H9 (cell line): ENCODE results near the gene PIM3. TPM values are rescaled to one million over a fixed set of nuclear protein-coding genes. Genes with fewer than 3 reads are reported as not detected.

Experiments used
- DNase-seq: peaks from one replicate; pipeline ENCODE4 v3.0.0-alpha.2; 2017
- H2AFZ ChIP-seq: one replicate; pipeline ENCODE4 v1.6.1; 2013; ENCODE audit warnings: mild to moderate bottlenecking, low read length, control low read depth, moderate library complexity
- H2AK5ac ChIP-seq: 2 replicates; pipeline ENCODE4 v1.6.1; 2013; ENCODE audit warnings: low read length, control low read depth, mixed read lengths; ENCODE audit not compliant: insufficient read length
- H2BK120ac ChIP-seq: one replicate; pipeline ENCODE4 v1.6.1; 2013; ENCODE audit warnings: low read depth, mild to moderate bottlenecking, low read length, control low read depth, inconsistent platforms; ENCODE audit not compliant: poor library complexity, severe bottlenecking
- H2BK12ac ChIP-seq: 2 replicates; pipeline ENCODE4 v1.6.1; 2013; ENCODE audit warnings: low read length, control low read depth, mixed read lengths, low read depth; ENCODE audit not compliant: insufficient read length
- H2BK15ac ChIP-seq: 2 replicates; pipeline ENCODE4 v1.6.1; 2013; ENCODE audit warnings: low read depth, low read length, control low read depth
- H2BK20ac ChIP-seq: one replicate; pipeline ENCODE4 v1.6.1; 2013; ENCODE audit warnings: low read depth, mild to moderate bottlenecking, low read length, control low read depth, inconsistent platforms; ENCODE audit not compliant: poor library complexity, severe bottlenecking
- H2BK5ac ChIP-seq: 2 replicates; pipeline ENCODE4 v1.6.1; 2013; ENCODE audit warnings: low read length, control low read depth, mixed read lengths; ENCODE audit not compliant: insufficient read length
- H3K14ac ChIP-seq: 2 replicates; pipeline ENCODE4 v1.6.1; 2013; ENCODE audit warnings: low read length, control low read depth; ENCODE audit not compliant: insufficient read depth
- H3K18ac ChIP-seq: 2 replicates; pipeline ENCODE4 v1.6.1; 2013; ENCODE audit warnings: low read depth, mild to moderate bottlenecking, mixed read lengths, low read length, control low read depth; ENCODE audit not compliant: insufficient read length
- H3K23ac ChIP-seq: 2 replicates; pipeline ENCODE4 v1.6.1; 2013; ENCODE audit warnings: low read length, control low read depth, mixed read lengths, low read depth; ENCODE audit not compliant: insufficient read length
- H3K23me2 ChIP-seq: 2 replicates; pipeline ENCODE4 v1.6.1; 2013; ENCODE audit warnings: low read depth, mild to moderate bottlenecking, mixed read lengths, low read length, control low read depth; ENCODE audit not compliant: insufficient read length, poor library complexity, severe bottlenecking
- H3K27ac ChIP-seq: 2 replicates; pipeline ENCODE4 v1.5.1; 2013; ENCODE audit warnings: low read length, control low read depth, mixed read lengths, low read depth; ENCODE audit not compliant: insufficient read length
- H3K27me3 ChIP-seq: 2 replicates; pipeline ENCODE4 v1.6.1; 2013; ENCODE audit warnings: low read length, control low read depth, inconsistent platforms; ENCODE audit not compliant: insufficient read depth
- H3K4ac ChIP-seq: 2 replicates; pipeline ENCODE4 v1.6.1; 2013; ENCODE audit warnings: low read depth, mild to moderate bottlenecking, control low read depth, inconsistent platforms, low read length, moderate library complexity
- H3K4me1 ChIP-seq: 2 replicates; pipeline ENCODE4 v1.6.1; 2013; ENCODE audit warnings: low read length, control low read depth, inconsistent platforms; ENCODE audit not compliant: insufficient read depth
- H3K4me2 ChIP-seq: 2 replicates; pipeline ENCODE4 v1.6.1; 2013; ENCODE audit warnings: low read length, control low read depth, mixed read lengths; ENCODE audit not compliant: insufficient read length, insufficient read depth
- H3K56ac ChIP-seq: 2 replicates; pipeline ENCODE4 v1.6.1; 2013; ENCODE audit warnings: low read depth, mild to moderate bottlenecking, mixed read lengths, low read length, control low read depth; ENCODE audit not compliant: insufficient read length
- H3K79me1 ChIP-seq: 2 replicates; pipeline ENCODE4 v1.6.1; 2013; ENCODE audit warnings: low read depth, mild to moderate bottlenecking, moderate library complexity, low read length, control low read depth, inconsistent platforms; ENCODE audit not compliant: insufficient read depth, poor library complexity, severe bottlenecking
- H3K79me2 ChIP-seq: 2 replicates; pipeline ENCODE4 v1.6.1; 2013; ENCODE audit warnings: low read length, control low read depth, inconsistent platforms; ENCODE audit not compliant: insufficient read depth
- H3K9ac ChIP-seq: 2 replicates; pipeline ENCODE4 v1.6.1; 2013; ENCODE audit warnings: low read length, control low read depth, mixed read lengths; ENCODE audit not compliant: insufficient read length; ENCODE audit errors: extremely low read depth
- H3K9me3 ChIP-seq: one replicate; pipeline ENCODE4 v1.6.1; 2013; ENCODE audit warnings: low read depth, low read length, inconsistent platforms; ENCODE audit not compliant: control insufficient read depth
- H3T11ph ChIP-seq: one replicate; pipeline ENCODE4 v1.6.1; 2013; ENCODE audit warnings: mild to moderate bottlenecking, low read length, control low read depth, inconsistent platforms
- H4K20me1 ChIP-seq: one replicate; pipeline ENCODE4 v1.6.1; 2013; ENCODE audit not compliant: control insufficient read depth, insufficient read length, insufficient read depth
- H4K5ac ChIP-seq: 2 replicates; pipeline ENCODE4 v1.6.1; 2013; ENCODE audit warnings: low read depth, mild to moderate bottlenecking, mixed read lengths, low read length, control low read depth; ENCODE audit not compliant: insufficient read length
- H4K8ac ChIP-seq: replicated peaks from 2 replicates; pipeline ENCODE4 v1.6.1; 2013; ENCODE audit warnings: low read length, control low read depth, mixed read lengths, low read depth; ENCODE audit not compliant: insufficient read length
- H4K91ac ChIP-seq: 2 replicates; pipeline ENCODE4 v1.6.1; 2013; ENCODE audit warnings: low read depth, mild to moderate bottlenecking, moderate library complexity, mixed read lengths, low read length, control low read depth; ENCODE audit not compliant: insufficient read length
- H3K27ac Mint-ChIP-seq, 3 experiments: 2 replicates in 2 of 3; 3 replicates in 1 of 3; pipeline ENCODE4 v1.8.0; 2020 to 2021; ENCODE audit warnings: mixed read lengths in 3 of 3, mild to moderate bottlenecking in 1 of 3, moderate library complexity in 1 of 3
- H3K27me3 Mint-ChIP-seq: 2 replicates; pipeline ENCODE4 v1.8.0; 2021; ENCODE audit warnings: low read depth, mild to moderate bottlenecking, moderate library complexity, mixed read lengths
- H3K36me3 Mint-ChIP-seq, 3 experiments: 2 replicates in 2 of 3; 3 replicates in 1 of 3; pipeline ENCODE4 v1.8.0; 2020 to 2021; ENCODE audit warnings: low read depth in 3 of 3, mixed read lengths in 3 of 3; ENCODE audit not compliant: insufficient read depth in 1 of 3
- H3K4me1 Mint-ChIP-seq, 2 experiments: 2 replicates each; pipeline ENCODE4 v1.8.0; 2020; ENCODE audit warnings: mixed read lengths in 2 of 2
- H3K4me3 Mint-ChIP-seq, 2 experiments: 2 replicates in 1 of 2; 3 replicates in 1 of 2; pipeline ENCODE4 v1.8.0; 2020 to 2021; ENCODE audit warnings: mild to moderate bottlenecking in 2 of 2, mixed read lengths in 2 of 2, moderate library complexity in 1 of 2
- H3K9me3 Mint-ChIP-seq, 2 experiments: 2 replicates in 1 of 2; 3 replicates in 1 of 2; pipeline ENCODE4 v1.8.0; 2020; ENCODE audit warnings: mild to moderate bottlenecking in 2 of 2, mixed read lengths in 2 of 2, moderate library complexity in 1 of 2
- CTCF ChIP-seq: fragments of 200-600 bp; sonication (generic); conservative IDR thresholded peaks from 3 replicates; pipeline ENCODE4 v1.8.0; 2021; ENCODE audit warnings: antibody characterized with exemption, mild to moderate bottlenecking
- WGBS: extraction: QIAGEN DNeasy Blood & Tissue Kit; methylation state at CpG from one replicate; pipeline ENCODE4 v1.1.7; 2013; ENCODE audit warnings: missing lambda C conversion rate, low lambda C conversion rate, mixed read lengths; ENCODE audit not compliant: insufficient read length; ENCODE audit errors: extremely low coverage; 5-methylcytosine and 5-hydroxymethylcytosine counted together
- total RNA-seq: library from RNA; stranded (reverse); gene quantifications from 2 replicates; pipeline ENCODE4 v1.2.1, GENCODE V29; 2021

The PIM3 gene
- total RNA-seq, 1 experiment from 2014 or later: 43.4 TPM

GRCh38 chr22:49977578-49977977 is 17.0 kb downstream of the PIM3 start:
- H4K20me1 ChIP-seq: peaks cover 3% of the 10 kb centered on the region
- no peaks in the 10 kb centered on the region for H3K23me2 ChIP-seq
- TF ChIP-seq CTCF: no peak
- H3K36me3 Mint-ChIP-seq: peaks cover 0 to 8% (median 0%) of the 10 kb centered on the region in 3 experiments; a peak in 2 of 7 replicates
- no peaks in the 10 kb centered on the region for H3K4me1 ChIP-seq
- no peak overlapping the region for H2BK15ac ChIP-seq
- no peak overlapping the region for H2BK20ac ChIP-seq
- no peak overlapping the region for H3K9ac ChIP-seq
- no peak overlapping the region for H3K27ac Mint-ChIP-seq
- no peak overlapping the region for H4K8ac ChIP-seq
- peaks cover 24% of the 10 kb centered on the region for H3K27me3 Mint-ChIP-seq
- H3K14ac ChIP-seq: no peak overlapping the region
- H2BK5ac ChIP-seq: no peak overlapping the region
- no peaks in the 10 kb centered on the region for H3K79me1 ChIP-seq
- H3K4me3 Mint-ChIP-seq: no peak overlapping the region
- H3K9me3 Mint-ChIP-seq: peaks cover 8 to 11% of the 10 kb centered on the region in 2 experiments
- H2BK120ac ChIP-seq: no peak overlapping the region
- H2AK5ac ChIP-seq: no peak overlapping the region
- no peak overlapping the region for H3K23ac ChIP-seq
- H2AFZ ChIP-seq: no peak overlapping the region
- H3K4ac ChIP-seq: no peak overlapping the region
- no peak overlapping the region for H3T11ph ChIP-seq
- no peak overlapping the region for H3K27ac ChIP-seq
- no peak overlapping the region for H4K91ac ChIP-seq
- H4K5ac ChIP-seq: no peak overlapping the region
- H3K56ac ChIP-seq: no peak overlapping the region
- H3K79me2 ChIP-seq: no peaks in the 10 kb centered on the region
- no peak overlapping the region for H3K4me2 ChIP-seq
- no peaks in the 10 kb centered on the region for H3K9me3 ChIP-seq
- H3K4me1 Mint-ChIP-seq: peaks cover 0 to 5% of the 10 kb centered on the region in 2 experiments; a peak in 2 of 4 replicates
- H2BK12ac ChIP-seq: no peak overlapping the region
- DNase-seq: no peak
- H3K27me3 ChIP-seq: no peaks in the 10 kb centered on the region
- no peak overlapping the region for H3K18ac ChIP-seq
- no CpG with 5 or more reads among the region's 14 CpGs for WGBS
